ENCODE data around the gene CCDC47. TPM values are rescaled to one million over a fixed set of nuclear protein-coding genes. Genes with fewer than 3 reads are reported as not detected.

CCDC47 gene
- total and polyA plus RNA-seq, 4 donors: 68.9 to 85.7 (median 75.3) TPM

DNA sequence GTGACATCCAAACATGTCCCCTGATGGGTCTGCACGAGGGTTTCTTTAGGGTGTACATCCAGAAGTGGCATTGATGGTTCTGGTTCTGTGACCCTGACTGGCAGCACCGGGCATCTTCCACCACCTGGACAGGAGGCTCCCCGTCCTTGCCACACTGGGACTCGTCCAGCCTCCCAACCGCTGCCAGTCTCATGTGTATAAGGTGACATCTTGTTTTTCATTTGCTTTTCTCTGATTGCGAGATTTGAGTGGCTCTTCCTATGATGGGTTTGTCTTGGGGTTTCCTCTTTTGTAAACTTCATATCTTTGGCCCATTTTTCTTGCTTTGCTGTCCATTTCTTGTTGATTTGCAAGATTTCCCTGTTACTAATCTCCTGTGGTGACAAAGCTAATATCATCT is 64.3 kb downstream of the CCDC47 start:
- DNase-seq (ENCODE audit: low read depth in 4 of 6, low spot score in 6 of 6): no peak
- Histone ChIP-seq H3K27ac (ENCODE audit: low read depth, low read length) (no peak overlapping the region), H3K27me3 (ENCODE audit: control insufficient read depth, insufficient read depth, low read length) (no peaks in the 10 kb centered on the region), H3K36me3 (ENCODE audit: control insufficient read depth, insufficient read depth, low read length) (peaks cover 87% of the 10 kb centered on the region), H3K4me3 (ENCODE audit: low read depth, low read length) (no peak overlapping the region), H3K4me1 (ENCODE audit: control insufficient read depth, insufficient read depth, low read length) (no peaks in the 10 kb centered on the region), H3K9me3 (ENCODE audit: control insufficient read depth, insufficient read depth, low read length) (no peaks in the 10 kb centered on the region)
- 93% methylated on average over 3 of the region's 6 CpGs for WGBS (ENCODE audit: insufficient coverage)

DNA sequence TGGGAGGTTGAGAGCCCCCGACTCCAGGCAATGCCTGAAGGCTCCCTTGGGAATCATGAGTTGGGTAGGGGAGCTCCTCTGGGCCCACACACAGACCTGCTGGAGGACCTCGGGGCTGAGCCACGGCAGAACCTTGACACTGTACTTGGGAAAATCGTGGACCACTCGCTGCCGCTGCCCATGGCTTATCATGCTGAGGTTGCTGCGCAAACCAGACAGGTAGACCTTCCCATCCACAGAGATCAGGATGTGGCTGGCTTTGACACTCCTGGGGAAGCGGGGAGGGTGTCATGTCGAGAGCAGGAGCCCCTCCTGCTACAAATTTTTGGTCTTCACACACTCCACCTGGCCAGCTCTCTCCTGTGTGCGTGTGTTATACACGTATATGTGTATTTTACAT is 66.2 kb downstream of the CCDC47 start:
- H3K9me3 ChIP-seq (ENCODE audit: control insufficient read depth, insufficient read depth, low read length): no peaks in the 10 kb centered on the region
- DNase-seq (ENCODE audit: low read depth in 4 of 6, low spot score in 6 of 6): no peak
- peaks cover 93% of the 10 kb centered on the region for H3K36me3 ChIP-seq (ENCODE audit: control insufficient read depth, insufficient read depth, low read length)
- no peak overlapping the region for H3K4me3 ChIP-seq (ENCODE audit: low read depth, low read length)
- H3K27me3 ChIP-seq (ENCODE audit: control insufficient read depth, insufficient read depth, low read length): no peaks in the 10 kb centered on the region
- H3K27ac ChIP-seq (ENCODE audit: low read depth, low read length): no peak overlapping the region
- WGBS (ENCODE audit: insufficient coverage): 93% methylated on average over 6 of the region's 11 CpGs
- peaks cover 7% of the 10 kb centered on the region for H3K4me1 ChIP-seq (ENCODE audit: control insufficient read depth, insufficient read depth, low read length)

- no peaks in the 10 kb centered on the region for H3K9me3 ChIP-seq (ENCODE audit: control insufficient read depth, insufficient read depth, low read length)
- H3K4me1 ChIP-seq (ENCODE audit: control insufficient read depth, insufficient read depth, low read length): peaks cover 13% of the 10 kb centered on the region
- H3K4me3 ChIP-seq (ENCODE audit: low read depth, low read length): no peak overlapping the region
- no peaks in the 10 kb centered on the region for H3K27me3 ChIP-seq (ENCODE audit: control insufficient read depth, insufficient read depth, low read length)
- no peak for DNase-seq (ENCODE audit: low read depth in 4 of 6, low spot score in 6 of 6)
- peaks cover 89% of the 10 kb centered on the region for H3K36me3 ChIP-seq (ENCODE audit: control insufficient read depth, insufficient read depth, low read length)
- WGBS (ENCODE audit: insufficient coverage): 89% methylated on average over 5 of the region's 7 CpGs
- no peak overlapping the region for H3K27ac ChIP-seq (ENCODE audit: low read depth, low read length)
These were observed 66.9 kb downstream of the CCDC47 start for GRCh38 chr17:63706336-63707082.

DNA sequence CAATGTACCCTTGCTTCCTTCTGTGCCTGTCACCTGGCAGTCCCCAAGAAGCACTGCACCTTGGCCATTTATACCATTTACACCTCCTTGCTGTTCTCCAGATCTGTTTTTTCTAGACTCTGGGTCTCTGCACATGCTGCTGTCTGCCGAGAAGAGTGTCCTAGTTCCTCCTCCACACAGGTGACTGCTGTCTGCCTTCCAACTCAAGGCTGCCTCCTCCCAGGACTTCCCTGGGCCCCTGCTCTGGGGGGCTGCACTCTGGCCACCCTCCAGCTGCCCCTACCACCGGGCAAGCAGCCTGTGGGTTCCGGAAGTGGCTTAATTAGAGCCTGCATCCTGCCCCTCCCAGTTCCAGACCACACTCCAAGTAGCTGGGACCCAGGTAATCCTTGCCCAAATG is 67.7 kb downstream of the CCDC47 start:
- 71% methylated on average over 3 of the region's 3 CpGs for WGBS (ENCODE audit: insufficient coverage)
- H3K4me1 ChIP-seq (ENCODE audit: control insufficient read depth, insufficient read depth, low read length): peaks cover 21% of the 10 kb centered on the region
- H3K9me3 ChIP-seq (ENCODE audit: control insufficient read depth, insufficient read depth, low read length): no peaks in the 10 kb centered on the region
- no peaks in the 10 kb centered on the region for H3K27me3 ChIP-seq (ENCODE audit: control insufficient read depth, insufficient read depth, low read length)
- H3K36me3 ChIP-seq (ENCODE audit: control insufficient read depth, insufficient read depth, low read length): peaks cover 85% of the 10 kb centered on the region
- no peak overlapping the region for H3K27ac ChIP-seq (ENCODE audit: low read depth, low read length)
- H3K4me3 ChIP-seq (ENCODE audit: low read depth, low read length): no peak overlapping the region
- no peak for DNase-seq (ENCODE audit: low read depth in 4 of 6, low spot score in 6 of 6)

- WGBS (ENCODE audit: insufficient coverage): 83% methylated on average over 8 of the region's 9 CpGs
- H3K36me3 ChIP-seq (ENCODE audit: control insufficient read depth, insufficient read depth, low read length): peaks cover 77% of the 10 kb centered on the region
- no peaks in the 10 kb centered on the region for H3K27me3 ChIP-seq (ENCODE audit: control insufficient read depth, insufficient read depth, low read length)
- no peak overlapping the region for H3K4me3 ChIP-seq (ENCODE audit: low read depth, low read length)
- H3K4me1 ChIP-seq (ENCODE audit: control insufficient read depth, insufficient read depth, low read length): peaks cover 22% of the 10 kb centered on the region
- no peaks in the 10 kb centered on the region for H3K9me3 ChIP-seq (ENCODE audit: control insufficient read depth, insufficient read depth, low read length)
- no peak for DNase-seq (ENCODE audit: low read depth in 4 of 6, low spot score in 6 of 6)
- no peak overlapping the region for H3K27ac ChIP-seq (ENCODE audit: low read depth, low read length)
These were observed 68.6 kb downstream of the CCDC47 start for GRCh38 chr17:63704836-63705235.

DNA sequence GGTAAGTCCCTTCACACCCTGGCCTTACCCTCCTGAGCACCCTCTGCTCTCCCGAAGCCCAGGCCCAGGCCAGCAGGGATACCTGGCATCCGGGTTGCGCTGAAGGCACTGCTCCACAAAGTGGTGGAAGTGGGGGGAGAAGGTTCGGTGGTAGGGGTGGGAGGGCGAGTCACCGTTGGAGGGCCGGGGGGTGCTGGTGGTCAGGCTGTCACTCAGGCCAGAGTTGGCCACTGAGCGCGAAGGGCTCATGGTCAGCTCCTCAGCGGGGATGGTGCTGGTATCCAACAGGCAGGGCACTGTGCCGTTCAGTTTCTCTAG is 69.2 kb downstream of the CCDC47 start:
- H3K27ac ChIP-seq (ENCODE audit: low read depth, low read length): no peak overlapping the region
- H3K9me3 ChIP-seq (ENCODE audit: control insufficient read depth, insufficient read depth, low read length): no peaks in the 10 kb centered on the region
- 94% methylated on average over 8 of the region's 11 CpGs for WGBS (ENCODE audit: insufficient coverage)
- H3K4me1 ChIP-seq (ENCODE audit: control insufficient read depth, insufficient read depth, low read length): peaks cover 24% of the 10 kb centered on the region
- H3K36me3 ChIP-seq (ENCODE audit: control insufficient read depth, insufficient read depth, low read length): peaks cover 74% of the 10 kb centered on the region
- DNase-seq (ENCODE audit: low read depth in 4 of 6, low spot score in 6 of 6): no peak
- no peaks in the 10 kb centered on the region for H3K27me3 ChIP-seq (ENCODE audit: control insufficient read depth, insufficient read depth, low read length)
- H3K4me3 ChIP-seq (ENCODE audit: low read depth, low read length): no peak overlapping the region

GRCh38 chr17:63703556-63704258 is 69.7 kb downstream of the CCDC47 start:
- no peak for DNase-seq (ENCODE audit: low read depth in 4 of 6, low spot score in 6 of 6)
- no peaks in the 10 kb centered on the region for H3K9me3 ChIP-seq (ENCODE audit: control insufficient read depth, insufficient read depth, low read length)
- peaks cover 75% of the 10 kb centered on the region for H3K36me3 ChIP-seq (ENCODE audit: control insufficient read depth, insufficient read depth, low read length)
- WGBS (ENCODE audit: insufficient coverage): 94% methylated on average over 14 of the region's 16 CpGs
- peaks cover 30% of the 10 kb centered on the region for H3K4me1 ChIP-seq (ENCODE audit: control insufficient read depth, insufficient read depth, low read length)
- H3K27ac ChIP-seq (ENCODE audit: low read depth, low read length): no peak overlapping the region
- H3K27me3 ChIP-seq (ENCODE audit: control insufficient read depth, insufficient read depth, low read length): no peaks in the 10 kb centered on the region
- no peak overlapping the region for H3K4me3 ChIP-seq (ENCODE audit: low read depth, low read length)

GRCh38 chr17:63703029-63703428 is 70.4 kb downstream of the CCDC47 start:
- H3K9me3 ChIP-seq (ENCODE audit: control insufficient read depth, insufficient read depth, low read length): no peaks in the 10 kb centered on the region
- peaks cover 36% of the 10 kb centered on the region for H3K4me1 ChIP-seq (ENCODE audit: control insufficient read depth, insufficient read depth, low read length)
- WGBS (ENCODE audit: insufficient coverage): 62% methylated on average over 5 of the region's 5 CpGs
- H3K27ac ChIP-seq (ENCODE audit: low read depth, low read length): no peak overlapping the region
- no peak overlapping the region for H3K4me3 ChIP-seq (ENCODE audit: low read depth, low read length)
- H3K36me3 ChIP-seq (ENCODE audit: control insufficient read depth, insufficient read depth, low read length): peaks cover 74% of the 10 kb centered on the region
- H3K27me3 ChIP-seq (ENCODE audit: control insufficient read depth, insufficient read depth, low read length): no peaks in the 10 kb centered on the region
- no peak for DNase-seq (ENCODE audit: low read depth in 4 of 6, low spot score in 6 of 6)

GRCh38 chr17:63702721-63703015 is 70.7 kb downstream of the CCDC47 start:
- H3K4me3 ChIP-seq (ENCODE audit: low read depth, low read length): no peak overlapping the region
- no peaks in the 10 kb centered on the region for H3K9me3 ChIP-seq (ENCODE audit: control insufficient read depth, insufficient read depth, low read length)
- H3K4me1 ChIP-seq (ENCODE audit: control insufficient read depth, insufficient read depth, low read length): peaks cover 40% of the 10 kb centered on the region
- DNase-seq (ENCODE audit: low read depth in 4 of 6, low spot score in 6 of 6): no peak
- no peak overlapping the region for H3K27ac ChIP-seq (ENCODE audit: low read depth, low read length)
- no peaks in the 10 kb centered on the region for H3K27me3 ChIP-seq (ENCODE audit: control insufficient read depth, insufficient read depth, low read length)
- WGBS (ENCODE audit: insufficient coverage): 70% methylated on average over 3 of the region's 6 CpGs
- H3K36me3 ChIP-seq (ENCODE audit: control insufficient read depth, insufficient read depth, low read length): peaks cover 74% of the 10 kb centered on the region
